ENCODE results near the gene SPATA4.

SPATA4 gene

GRCh38 chr4:176210579-176211296 lies 15.4 kb upstream of the SPATA4 start:
- FAIRE-seq (no peak), DNase-seq (ENCODE audit: insufficient read length) (no peak)
- no peak for TF ChIP-seq POLR2AphosphoS5 (IDR thresholded peaks at IDR 0.05; ENCODE audit: low read depth, low read length)
- no peak for TF ChIP-seq POLR2A (IDR thresholded peaks at IDR 0.05; ENCODE audit: low read depth, low read length)
- no peak for TF ChIP-seq TAF1 (IDR thresholded peaks at IDR 0.05; ENCODE audit: borderline replicate concordance, low read depth, low read length)

- DNase-seq (ENCODE audit: insufficient read length) (no peak), FAIRE-seq (no peak)
- no peak for TF ChIP-seq TAF1 (IDR thresholded peaks at IDR 0.05; ENCODE audit: borderline replicate concordance, low read depth, low read length)
- TF ChIP-seq POLR2A (IDR thresholded peaks at IDR 0.05; ENCODE audit: low read depth, low read length) = no peak
- TF ChIP-seq POLR2AphosphoS5 (IDR thresholded peaks at IDR 0.05; ENCODE audit: low read depth, low read length) = no peak
Observed at GRCh38 chr4:176210101-176210500, 14.7 kb upstream of the SPATA4 start.

GRCh38 chr4:176209535-176209934 lies 14.2 kb upstream of the SPATA4 start:
- TF ChIP-seq POLR2AphosphoS5 (IDR thresholded peaks at IDR 0.05; ENCODE audit: low read depth, low read length) (no peak), TAF1 (IDR thresholded peaks at IDR 0.05; ENCODE audit: borderline replicate concordance, low read depth, low read length) (no peak), POLR2A (IDR thresholded peaks at IDR 0.05; ENCODE audit: low read depth, low read length) (no peak)
- no peak for DNase-seq (ENCODE audit: insufficient read length)
- no peak for FAIRE-seq

- DNase-seq (ENCODE audit: insufficient read length) = no peak
- TF ChIP-seq TAF1 (IDR thresholded peaks at IDR 0.05; ENCODE audit: borderline replicate concordance, low read depth, low read length) (no peak), POLR2A (IDR thresholded peaks at IDR 0.05; ENCODE audit: low read depth, low read length) (no peak), POLR2AphosphoS5 (IDR thresholded peaks at IDR 0.05; ENCODE audit: low read depth, low read length) (no peak)
- FAIRE-seq = no peak
Observed at GRCh38 chr4:176207839-176208238, 12.5 kb upstream of the SPATA4 start.

GRCh38 chr4:176205299-176205698 lies 9.9 kb upstream of the SPATA4 start:
- no peak for TF ChIP-seq POLR2A (IDR thresholded peaks at IDR 0.05; ENCODE audit: low read depth, low read length)
- TF ChIP-seq POLR2AphosphoS5 (IDR thresholded peaks at IDR 0.05; ENCODE audit: low read depth, low read length) = no peak
- TF ChIP-seq TAF1 (IDR thresholded peaks at IDR 0.05; ENCODE audit: borderline replicate concordance, low read depth, low read length) = no peak
- no peak for DNase-seq (ENCODE audit: insufficient read length)
- FAIRE-seq = no peak

- TF ChIP-seq POLR2A (IDR thresholded peaks at IDR 0.05; ENCODE audit: low read depth, low read length) (no peak), POLR2AphosphoS5 (IDR thresholded peaks at IDR 0.05; ENCODE audit: low read depth, low read length) (no peak), TAF1 (IDR thresholded peaks at IDR 0.05; ENCODE audit: borderline replicate concordance, low read depth, low read length) (no peak)
- no peak for FAIRE-seq
- no peak for DNase-seq (ENCODE audit: insufficient read length)
Observed at GRCh38 chr4:176198316-176198903, 3.0 kb upstream of the SPATA4 start.

GRCh38 chr4:176193938-176194337 lies 1.4 kb downstream of the SPATA4 start:
- TF ChIP-seq POLR2A (IDR thresholded peaks at IDR 0.05; ENCODE audit: low read depth, low read length) (no peak), POLR2AphosphoS5 (IDR thresholded peaks at IDR 0.05; ENCODE audit: low read depth, low read length) (no peak), TAF1 (IDR thresholded peaks at IDR 0.05; ENCODE audit: borderline replicate concordance, low read depth, low read length) (no peak)
- no peak for FAIRE-seq
- DNase-seq (ENCODE audit: insufficient read length) = no peak

GRCh38 chr4:176193126-176193525 lies 2.3 kb downstream of the SPATA4 start:
- no peak for TF ChIP-seq TAF1 (IDR thresholded peaks at IDR 0.05; ENCODE audit: borderline replicate concordance, low read depth, low read length)
- TF ChIP-seq POLR2AphosphoS5 (IDR thresholded peaks at IDR 0.05; ENCODE audit: low read depth, low read length) = no peak
- TF ChIP-seq POLR2A (IDR thresholded peaks at IDR 0.05; ENCODE audit: low read depth, low read length) = no peak
- FAIRE-seq (no peak), DNase-seq (ENCODE audit: insufficient read length) (no peak)

- no peak for FAIRE-seq
- DNase-seq (ENCODE audit: insufficient read length) = no peak
- TF ChIP-seq TAF1 (IDR thresholded peaks at IDR 0.05; ENCODE audit: borderline replicate concordance, low read depth, low read length) (no peak), POLR2A (IDR thresholded peaks at IDR 0.05; ENCODE audit: low read depth, low read length) (no peak), POLR2AphosphoS5 (IDR thresholded peaks at IDR 0.05; ENCODE audit: low read depth, low read length) (no peak)
Observed at GRCh38 chr4:176191974-176192373, 3.4 kb downstream of the SPATA4 start.

GRCh38 chr4:176189891-176190795 lies 5.2 kb downstream of the SPATA4 start:
- DNase-seq (ENCODE audit: insufficient read length) = no peak
- TF ChIP-seq POLR2AphosphoS5 (IDR thresholded peaks at IDR 0.05; ENCODE audit: low read depth, low read length) = no peak
- no peak for TF ChIP-seq POLR2A (IDR thresholded peaks at IDR 0.05; ENCODE audit: low read depth, low read length)
- TF ChIP-seq TAF1 (IDR thresholded peaks at IDR 0.05; ENCODE audit: borderline replicate concordance, low read depth, low read length) = no peak
- FAIRE-seq = no peak

- no peak for TF ChIP-seq POLR2A (IDR thresholded peaks at IDR 0.05; ENCODE audit: low read depth, low read length)
- FAIRE-seq (no peak), DNase-seq (ENCODE audit: insufficient read length) (no peak)
Observed at GRCh38 chr4:176188654-176189053, 6.7 kb downstream of the SPATA4 start.
